HG02571 (cell line): ENCODE measurements around the gene SMARCA2.

ENCODE experiments used
- ATAC-seq: cut with Tn5 transposase; IDR thresholded peaks from one replicate; pipeline ENCODE4 v1.9.1; 2021; ENCODE audit warnings: mild to moderate bottlenecking, moderate library complexity; ENCODE audit not compliant: unreplicated experiment

SMARCA2 gene

GRCh38 chr9:2015581-2016407 lies 647 bp downstream of the SMARCA2 start:
- ATAC-seq, result no peak

GRCh38 chr9:2016408-2017330 lies 1.5 kb downstream of the SMARCA2 start:
- no peak for ATAC-seq

GRCh38 chr9:2017331-2018161 lies 2.4 kb downstream of the SMARCA2 start:
- peak; percentile 26 for ATAC-seq

GRCh38 chr9:2018162-2018643 lies 3.1 kb downstream of the SMARCA2 start:
- ATAC-seq, result no peak

- no peak for ATAC-seq
Observed at GRCh38 chr9:2018764-2019558, 3.8 kb downstream of the SMARCA2 start.

GRCh38 chr9:2019723-2020122 lies 4.6 kb downstream of the SMARCA2 start:
- ATAC-seq, result no peak

GRCh38 chr9:2021731-2022130 lies 6.6 kb downstream of the SMARCA2 start:
- ATAC-seq, result no peak

- no peak for ATAC-seq
Observed at GRCh38 chr9:2022560-2022959, 7.4 kb downstream of the SMARCA2 start.

GRCh38 chr9:2023042-2023441 lies 7.9 kb downstream of the SMARCA2 start:
- ATAC-seq, result no peak

- no peak for ATAC-seq
Observed at GRCh38 chr9:2023532-2023931, 8.4 kb downstream of the SMARCA2 start.

GRCh38 chr9:2024888-2025782 lies 10.0 kb downstream of the SMARCA2 start:
- ATAC-seq, result no peak

- no peak for ATAC-seq
Observed at GRCh38 chr9:2026220-2026997, 11.3 kb downstream of the SMARCA2 start.

- ATAC-seq, result no peak
Observed at GRCh38 chr9:2027543-2028160, 12.5 kb downstream of the SMARCA2 start.

- ATAC-seq, result no peak
Observed at GRCh38 chr9:2028888-2029287, 13.7 kb downstream of the SMARCA2 start.

- no peak for ATAC-seq
Observed at GRCh38 chr9:2029666-2030170, 14.6 kb downstream of the SMARCA2 start.

GRCh38 chr9:2032234-2032633 lies 17.1 kb downstream of the SMARCA2 start:
- ATAC-seq, result no peak

- no peak for ATAC-seq
Observed at GRCh38 chr9:2036844-2037243, 21.7 kb downstream of the SMARCA2 start.
